Endothelial cell of umbilical vein (primary cell): Measurements from ENCODE around the gene NUP62. TPM values are rescaled to one million over a fixed set of nuclear protein-coding genes. Genes with fewer than 3 reads are reported as not detected.

ENCODE experiments used
- BruUV-seq: library from RNA; stranded (reverse); fragments of 400-500 nt; replicated peaks from 2 replicates; lab custom pipeline; 2021; lab: Mats Ljungman, UMichigan
- CTCF ChIA-PET: fragments of 300-600, 350-600 bp; sonication (Branson Sonifier 250); formaldehyde crosslinking; loops from one replicate; lab custom pipeline; 2021; ENCODE audit warnings: antibody characterized with exemption, inconsistent platforms; lab: Charles Lee
- POLR2A ChIA-PET: fragments of 300-600, 350-600 bp; sonication (Branson Sonifier 250); formaldehyde crosslinking; loops from one replicate; lab custom pipeline; 2021; ENCODE audit warnings: antibody characterized with exemption, inconsistent platforms; lab: Charles Lee
- DNase-seq: peaks from one replicate; pipeline ENCODE4 v3.0.0-alpha.2; 2011; ENCODE audit warnings: low read depth, low spot score
- FAIRE-seq: peaks from 2 replicates; lab custom pipeline; 2011; peaks lifted over from hg19 to GRCh38; lab: Jason Lieb, UNC
- H2AFZ ChIP-seq: 2 replicates; pipeline ENCODE4 v1.6.0; 2012; ENCODE audit warnings: low read depth, low read length, control low read depth, inconsistent platforms
- H3K27ac ChIP-seq: 2 replicates; pipeline ENCODE4 v1.5.1; 2011; ENCODE audit warnings: low read depth, mild to moderate bottlenecking, control low read depth, low read length, moderate library complexity; ENCODE audit not compliant: insufficient read depth
- H3K27me3 ChIP-seq, 2 experiments: 2 replicates each; pipeline versions ENCODE4 v1.6.0 to v1.6.1; 2011; ENCODE audit warnings: low read length in 2 of 2, mixed read lengths in 1 of 2; ENCODE audit not compliant: control insufficient read depth in 2 of 2, insufficient read depth in 2 of 2
- H3K36me3 ChIP-seq, 2 experiments: 2 replicates in 1 of 2; 3 replicates in 1 of 2; pipeline ENCODE4 v1.5.1; 2011; ENCODE audit warnings: low read length in 2 of 2, mild to moderate bottlenecking in 1 of 2, moderate library complexity in 1 of 2; ENCODE audit not compliant: control insufficient read depth in 2 of 2, insufficient read depth in 2 of 2; ENCODE audit errors: extremely low read depth in 1 of 2
- H3K4me1 ChIP-seq: 3 replicates; pipeline ENCODE4 v1.5.1; 2011; ENCODE audit warnings: mild to moderate bottlenecking, low read length; ENCODE audit not compliant: control insufficient read depth, insufficient read depth; ENCODE audit errors: extremely low read depth
- H3K4me2 ChIP-seq: 2 replicates; pipeline ENCODE4 v1.6.1; 2011; ENCODE audit warnings: low read length, control low read depth, mixed read lengths; ENCODE audit not compliant: insufficient read depth
- H3K4me3 ChIP-seq, 3 experiments: fragments of 200-600 bp in 1 of 3; sonication (generic), shearing (Covaris generic) in 1 of 3; replicated peaks in 1 of 3; 2 replicates each; pipeline ENCODE4 v1.5.1; 2011 to 2016; ENCODE audit warnings: control low read depth in 3 of 3, low read length in 3 of 3, mild to moderate bottlenecking in 2 of 3, inconsistent platforms in 1 of 3, low read depth in 1 of 3, moderate library complexity in 1 of 3; ENCODE audit not compliant: insufficient read depth in 1 of 3
- H3K79me2 ChIP-seq: 2 replicates; pipeline ENCODE4 v1.6.0; 2012; ENCODE audit warnings: low read length, inconsistent platforms; ENCODE audit not compliant: control insufficient read depth, insufficient read depth
- H3K9ac ChIP-seq: replicated peaks from 2 replicates; pipeline ENCODE3; 2011; ENCODE audit warnings: low read length, control low read depth; ENCODE audit not compliant: insufficient read depth; ENCODE audit errors: extremely low read depth
- H3K9me1 ChIP-seq: replicated peaks from 3 replicates; pipeline ENCODE4 v1.6.0; 2011; ENCODE audit warnings: mild to moderate bottlenecking, low read length; ENCODE audit not compliant: control insufficient read depth, insufficient read depth; ENCODE audit errors: extremely low read depth
- H3K9me3 ChIP-seq: replicated peaks from 2 replicates; pipeline ENCODE4 v1.5.1; 2012; ENCODE audit warnings: low read length, inconsistent platforms; ENCODE audit not compliant: control insufficient read depth, insufficient read depth
- H4K20me1 ChIP-seq: replicated peaks from 2 replicates; pipeline ENCODE3; 2011; ENCODE audit warnings: mild to moderate bottlenecking, low read length; ENCODE audit not compliant: control insufficient read depth, insufficient read depth; ENCODE audit errors: extremely low read depth
- CTCF ChIP-seq, 2 donors: IDR thresholded peaks; 1 replicate in 1 of 2; 2 replicates in 1 of 2; pipeline ENCODE4 v1.5.1; 2011; ENCODE audit warnings: low read length in 2 of 2, mild to moderate bottlenecking in 2 of 2, moderate library complexity in 2 of 2, control low read depth in 1 of 2, inconsistent platforms in 1 of 2, low read depth in 1 of 2; ENCODE audit not compliant: insufficient read depth in 1 of 2; ENCODE audit errors: extremely low read depth in 1 of 2
- EZH2 ChIP-seq: IDR thresholded peaks from 2 replicates; pipeline ENCODE4 v1.6.1; 2012; ENCODE audit warnings: borderline replicate concordance, low read depth, mild to moderate bottlenecking, moderate library complexity, low read length, inconsistent platforms; ENCODE audit not compliant: severe bottlenecking
- FOS ChIP-seq: IDR thresholded peaks from 2 replicates; pipeline ENCODE4 v1.6.1; 2011; ENCODE audit warnings: mild to moderate bottlenecking, low read length, moderate library complexity, borderline replicate concordance; ENCODE audit not compliant: insufficient read depth
- GATA2 ChIP-seq: IDR thresholded peaks from 2 replicates; pipeline ENCODE4 v1.7.0; 2011; ENCODE audit warnings: low read depth, mild to moderate bottlenecking, moderate library complexity, mixed read lengths, low read length; ENCODE audit not compliant: insufficient read length, insufficient read depth
- JUN ChIP-seq: IDR thresholded peaks from 2 replicates; pipeline ENCODE4 v1.6.1; 2011; ENCODE audit warnings: borderline replicate concordance, low read depth; ENCODE audit not compliant: insufficient read length, insufficient read depth
- MAX ChIP-seq: IDR thresholded peaks from 2 replicates; pipeline ENCODE4 v1.6.1; 2011; ENCODE audit not compliant: insufficient read depth, insufficient read length
- MYC ChIP-seq: IDR thresholded peaks from one replicate; pipeline ENCODE4 v1.6.1; 2011; ENCODE audit warnings: mild to moderate bottlenecking, low read depth, low read length
- POLR2A ChIP-seq: IDR thresholded peaks from 2 replicates; pipeline ENCODE4 v1.6.1; 2012; ENCODE audit warnings: low read depth, mild to moderate bottlenecking, control low read depth, low read length
- POLR2AphosphoS5 ChIP-seq: IDR thresholded peaks from 2 replicates; pipeline ENCODE4 v1.6.1; 2012; ENCODE audit warnings: low read depth, mild to moderate bottlenecking, control low read depth, low read length, moderate library complexity; ENCODE audit not compliant: insufficient read depth
- dilution Hi-C: fragments of 300-500 bp; cut with MboI; formaldehyde crosslinking; loops from one replicate; pipeline ENCODE4 v1.15.0; 2019; ENCODE audit warnings: low sequenced_read_pairs; ENCODE audit not compliant: extremely low pct_ligation_motif_present
- intact Hi-C: fragments of 100-400 bp; cut with micrococcal nuclease; formaldehyde crosslinking; loops from one replicate; pipeline ENCODE4 v1.10.0; 2022
- polyA plus RNA-seq, 4 experiments: library from polyadenylated mRNA; depleted of rRNA in 3 of 4; stranded (reverse) in 3 of 4; unstranded in 1 of 4; fragments of >200 nt; gene quantifications; 2 replicates each; pipeline versions ENCODE4 v1.2.1 to v1.2.3, GENCODE V29; 2011 to 2012; ENCODE audit warnings: missing spikeins in 1 of 4
- total RNA-seq: library from RNA; stranded (reverse); gene quantifications from 2 replicates; pipeline ENCODE4 v1.2.3, GENCODE V29; 2021

Gene NUP62
- total and polyA plus RNA-seq, 2 donors (not counting 3 experiments of a cell fraction or from before 2014, with no cell fraction given) = 32.0 to 93.7 TPM

- no peak for FAIRE-seq
Measured at GRCh38 chr19:49881186-49881585, 48.1 kb downstream of the NUP62 start.

More at GRCh38 chr19:49881186-49881585, 48.1 kb downstream of the NUP62 start:
- H4K20me1 ChIP-seq = no peaks in the 10 kb centered on the region
- ChIA-PET POLR2A (no interaction called here), CTCF (interaction anchor here (0.9 kb wide), 1 partner anchor 10 kb away, joined by 3 read pairs; no protein-coding TSS in a partner anchor)
- no peak overlapping the region for H2AFZ ChIP-seq
- H3K4me3 ChIP-seq = no peak overlapping the region
- TF ChIP-seq FOS = no peak
- no peak for TF ChIP-seq POLR2AphosphoS5
- no peak for TF ChIP-seq POLR2A
- TF ChIP-seq JUN = no peak
- TF ChIP-seq EZH2 = no peak
- TF ChIP-seq CTCF (IDR thresholded peaks at IDR 0.05; ENCODE audit: extremely low read depth in 1 of 2, insufficient read depth in 1 of 2, low read depth in 1 of 2, low read length in 2 of 2) = no peak
- TF ChIP-seq GATA2 = no peak
- TF ChIP-seq MAX = no peak
- no peak for TF ChIP-seq MYC
- DNase-seq = no peak
- H3K9me3 ChIP-seq = no peaks in the 10 kb centered on the region
- dilution Hi-C loops = no loop called here
- no peak overlapping the region for H3K27ac ChIP-seq
- H3K27me3 ChIP-seq = no peaks in the 10 kb centered on the region
- peaks cover 18 to 45% of the 10 kb centered on the region in 2 experiments for H3K36me3 ChIP-seq
- BruUV-seq = no TSS peak
- peaks cover 7% of the 10 kb centered on the region for H3K4me1 ChIP-seq
- H3K9ac ChIP-seq = no peak overlapping the region
- no peaks in the 10 kb centered on the region for H3K9me1 ChIP-seq
- no peaks in the 10 kb centered on the region for H3K79me2 ChIP-seq
- intact Hi-C loops = no loop called here
- H3K4me2 ChIP-seq = no peak overlapping the region
